Fibroblast of mammary gland (primary cell): ENCODE results near the gene ZMPSTE24.

Experiments used
- DNase-seq: peaks from one replicate; pipeline ENCODE4 v3.0.0-alpha.2; 2010; ENCODE audit warnings: low read depth
- H3K4me3 ChIP-seq: 2 replicates; pipeline ENCODE4 v1.5.1; 2011; ENCODE audit warnings: low read depth, mild to moderate bottlenecking, low read length, moderate library complexity; ENCODE audit not compliant: control insufficient read depth
- TF ChIP-seq, protein P1 (sequence below): conservative IDR thresholded peaks from 2 replicates; pipeline ENCODE4 v1.5.1; 2011; ENCODE audit warnings: low read depth, low read length, inconsistent platforms; ENCODE audit not compliant: control insufficient read depth, insufficient read depth

The ZMPSTE24 gene

DNA sequence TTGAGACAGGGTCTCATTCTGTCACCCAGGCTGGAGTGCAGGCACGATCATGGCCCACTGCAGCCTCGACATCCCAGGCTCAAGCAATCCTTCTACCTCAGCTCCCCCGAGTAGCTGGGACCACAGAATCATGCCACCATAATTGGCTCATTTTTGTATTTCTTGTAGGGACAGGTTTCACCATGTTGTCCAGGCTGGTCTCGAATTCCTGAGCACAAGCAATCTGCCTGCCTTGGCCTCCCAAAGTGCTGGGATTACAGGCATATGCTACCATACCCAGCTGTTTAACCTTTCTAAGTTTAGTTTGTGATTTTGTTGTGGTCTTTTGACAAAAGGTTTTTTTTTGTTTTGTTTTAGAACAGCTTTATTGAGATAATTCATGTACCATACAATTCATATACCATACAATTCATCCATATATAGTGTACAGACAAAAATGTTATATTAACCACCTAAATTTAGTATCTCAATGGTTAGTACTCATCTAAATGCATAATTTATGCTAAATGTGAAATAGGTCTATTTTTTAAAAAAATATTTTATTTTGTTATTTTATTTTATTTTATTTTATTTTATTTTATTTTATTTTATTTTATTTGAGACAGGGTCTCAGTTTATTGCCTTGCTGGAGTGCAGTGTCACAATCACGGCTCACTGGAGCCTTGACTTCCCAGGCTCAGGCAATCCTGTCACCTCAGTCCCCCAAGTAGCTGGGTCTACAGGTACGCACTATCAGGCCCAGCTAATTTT, 8.9 kb downstream of the ZMPSTE24 start:
- TF ChIP-seq, protein P1, sequence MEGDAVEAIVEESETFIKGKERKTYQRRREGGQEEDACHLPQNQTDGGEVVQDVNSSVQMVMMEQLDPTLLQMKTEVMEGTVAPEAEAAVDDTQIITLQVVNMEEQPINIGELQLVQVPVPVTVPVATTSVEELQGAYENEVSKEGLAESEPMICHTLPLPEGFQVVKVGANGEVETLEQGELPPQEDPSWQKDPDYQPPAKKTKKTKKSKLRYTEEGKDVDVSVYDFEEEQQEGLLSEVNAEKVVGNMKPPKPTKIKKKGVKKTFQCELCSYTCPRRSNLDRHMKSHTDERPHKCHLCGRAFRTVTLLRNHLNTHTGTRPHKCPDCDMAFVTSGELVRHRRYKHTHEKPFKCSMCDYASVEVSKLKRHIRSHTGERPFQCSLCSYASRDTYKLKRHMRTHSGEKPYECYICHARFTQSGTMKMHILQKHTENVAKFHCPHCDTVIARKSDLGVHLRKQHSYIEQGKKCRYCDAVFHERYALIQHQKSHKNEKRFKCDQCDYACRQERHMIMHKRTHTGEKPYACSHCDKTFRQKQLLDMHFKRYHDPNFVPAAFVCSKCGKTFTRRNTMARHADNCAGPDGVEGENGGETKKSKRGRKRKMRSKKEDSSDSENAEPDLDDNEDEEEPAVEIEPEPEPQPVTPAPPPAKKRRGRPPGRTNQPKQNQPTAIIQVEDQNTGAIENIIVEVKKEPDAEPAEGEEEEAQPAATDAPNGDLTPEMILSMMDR, result no peak
- no peak for DNase-seq
- H3K4me3 ChIP-seq, result no peak overlapping the region

DNA sequence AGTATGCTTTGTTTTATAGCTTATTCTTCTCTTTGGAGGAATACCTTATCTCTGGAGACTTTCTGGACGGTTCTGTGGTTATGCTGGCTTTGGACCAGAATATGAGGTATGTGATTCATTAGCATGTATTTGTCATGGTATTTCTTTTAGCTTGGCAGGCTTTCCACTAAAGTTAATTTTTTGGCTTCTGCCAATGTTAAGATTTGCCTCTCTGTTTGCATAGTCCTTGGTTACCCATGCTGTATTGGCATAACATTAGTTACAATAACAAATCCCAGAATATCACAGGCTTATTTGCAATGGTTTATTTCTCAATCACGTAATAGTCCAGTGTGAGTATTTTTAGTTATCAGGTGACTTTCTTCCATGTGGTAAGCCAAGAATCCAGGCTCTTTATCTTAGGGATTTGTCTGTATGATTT, 9.7 kb downstream of the ZMPSTE24 start:
- peak; percentile 97 for DNase-seq
- TF ChIP-seq, protein P1, result no peak
- H3K4me3 ChIP-seq, result no peak overlapping the region

DNA sequence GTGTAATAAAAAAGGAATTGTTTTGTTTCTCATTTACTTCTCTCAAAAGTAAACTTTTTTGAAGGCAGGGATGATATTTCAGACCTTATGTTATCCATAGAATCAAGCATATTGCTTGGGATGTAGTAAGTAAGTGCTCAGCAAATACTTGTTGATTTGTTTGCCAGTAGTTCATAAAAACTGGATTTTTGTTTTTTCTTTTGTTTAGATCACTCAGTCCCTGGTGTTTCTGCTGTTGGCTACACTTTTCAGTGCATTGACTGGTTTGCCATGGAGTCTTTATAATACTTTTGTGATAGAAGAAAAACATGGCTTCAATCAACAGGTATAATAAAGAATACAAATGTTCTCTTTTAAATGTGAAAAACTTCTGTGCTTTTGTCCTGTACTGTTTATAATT, 10.2 kb downstream of the ZMPSTE24 start:
- H3K4me3 ChIP-seq, result no peak overlapping the region
- DNase-seq, result no peak
- TF ChIP-seq, protein P1, result no peak

DNA sequence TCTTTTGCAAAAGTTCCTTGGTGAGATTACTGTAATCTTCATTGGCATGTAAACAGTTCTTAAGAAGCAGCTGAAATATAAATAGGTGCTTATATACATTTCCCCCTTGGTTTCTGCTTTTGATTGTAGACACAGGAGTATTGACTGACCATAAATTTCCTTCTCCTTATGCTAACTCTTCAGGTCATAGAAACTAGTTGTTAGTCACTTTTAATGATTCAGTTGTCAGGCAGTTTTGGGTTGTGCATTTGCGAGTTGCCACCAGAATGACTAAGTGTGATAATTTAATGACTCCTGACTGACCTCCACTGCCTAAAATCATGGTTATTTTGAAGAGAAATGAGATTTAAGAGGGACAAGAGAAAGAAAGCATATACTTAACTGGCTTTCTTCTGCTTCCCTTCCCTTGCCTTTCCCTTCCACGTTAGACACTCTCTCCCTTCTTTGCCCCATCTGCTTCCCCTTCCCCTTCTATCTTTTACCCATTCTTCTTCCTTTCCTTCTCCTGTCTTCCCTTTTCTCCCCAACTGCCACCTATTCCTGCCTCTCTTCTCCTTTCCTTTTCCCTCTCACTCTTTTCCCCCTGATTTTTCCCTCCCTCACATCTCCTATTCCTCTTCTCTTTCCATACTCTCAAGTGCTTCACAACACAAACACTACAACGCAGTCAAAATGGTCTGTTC, 12.3 kb downstream of the ZMPSTE24 start:
- no peak overlapping the region for H3K4me3 ChIP-seq
- peak; percentile 49 for DNase-seq
- TF ChIP-seq, protein P1, result no peak

DNA sequence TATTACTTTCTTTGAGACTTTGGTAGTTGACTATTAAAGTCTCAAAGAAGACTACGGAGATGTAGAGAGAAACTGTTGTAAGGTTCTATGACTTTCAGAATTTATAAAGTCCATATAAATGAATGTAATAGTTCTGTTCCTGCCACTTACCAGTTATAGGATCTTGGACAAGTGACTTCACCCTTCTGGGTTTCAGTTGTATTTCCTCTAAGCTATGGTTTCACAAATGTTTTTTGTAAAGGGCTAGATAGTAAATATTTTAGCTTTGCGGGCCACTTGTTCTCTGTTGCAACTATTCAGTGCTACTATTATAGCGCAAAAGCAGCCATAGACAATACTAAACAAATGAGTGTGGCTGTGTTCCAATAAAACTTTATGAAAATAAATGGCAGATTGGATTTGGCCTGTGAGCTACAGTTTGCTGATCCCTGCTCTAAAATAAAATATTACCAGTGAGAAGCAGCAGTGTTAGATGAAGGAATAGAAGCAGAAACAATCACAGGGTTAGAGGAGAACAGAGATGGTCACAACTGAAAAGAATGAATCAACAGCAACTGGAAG, 14.7 kb downstream of the ZMPSTE24 start:
- DNase-seq, result no peak
- H3K4me3 ChIP-seq, result no peak overlapping the region
- TF ChIP-seq, protein P1, result no peak

DNA sequence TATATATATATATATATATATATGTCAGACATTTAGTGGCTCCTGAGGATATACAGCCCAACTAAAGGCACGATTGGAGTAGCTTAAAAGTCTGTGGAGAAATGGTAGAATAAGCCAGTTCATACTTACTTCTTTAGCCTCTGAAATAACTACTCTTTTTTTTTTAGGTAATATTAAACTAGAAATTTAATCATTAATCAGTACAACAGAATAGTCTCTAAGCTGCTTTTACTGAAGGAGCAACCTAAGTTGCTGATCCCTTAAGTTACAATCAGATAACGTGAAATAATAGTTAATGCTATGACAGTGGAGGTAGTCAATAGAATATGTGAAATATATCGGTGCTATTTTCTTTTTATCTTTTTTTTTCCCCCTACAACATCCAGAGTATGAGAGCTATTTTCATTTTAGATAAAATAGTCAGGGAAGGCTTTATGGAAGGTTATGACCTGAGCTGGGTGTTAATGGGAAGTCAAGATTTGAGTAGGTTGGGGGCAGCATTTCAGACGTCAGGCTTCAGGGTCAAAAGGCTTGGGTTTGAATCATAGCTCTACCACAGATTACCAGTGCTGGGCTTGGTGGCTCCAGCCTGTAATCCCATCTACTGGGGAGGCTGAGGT, 15.6 kb downstream of the ZMPSTE24 start:
- DNase-seq, result no peak
- TF ChIP-seq, protein P1, result no peak
- H3K4me3 ChIP-seq, result no peak overlapping the region
